Stimulated activated effector memory CD8-positive, alpha-beta T cell treated with anti-CD3 and anti-CD28 coated beads, Interleukin-12 subunit alpha, Interleukin-12 subunit beta, amount 100 ng/mL, for 72 hours (primary cell): ENCODE results near the gene SLC17A9.

Experiments
- ATAC-seq: fragments of 150-1000 bp; cut with Tn5 transposase; 2 replicates; pipeline ENCODE4 v1.10.0; 2021
- DNase-seq, 2 donors: peaks; one replicate each; pipeline ENCODE4 v3.0.0; 2021 to 2022; ENCODE audit warnings: low spot score in 2 of 2
- H3K27ac Mint-ChIP-seq: one replicate; pipeline ENCODE4 v1.8.0; 2022; ENCODE audit warnings: mild to moderate bottlenecking, mixed read lengths
- H3K36me3 Mint-ChIP-seq: one replicate; pipeline ENCODE4 v1.8.0; 2022; ENCODE audit warnings: mild to moderate bottlenecking, mixed read lengths
- H3K4me1 Mint-ChIP-seq: one replicate; pipeline ENCODE4 v1.8.0; 2022; ENCODE audit warnings: mixed read lengths
- H3K4me3 Mint-ChIP-seq: one replicate; pipeline ENCODE4 v1.8.0; 2022; ENCODE audit warnings: mild to moderate bottlenecking, mixed read lengths
- H3K9me3 Mint-ChIP-seq: one replicate; pipeline ENCODE4 v1.8.0; 2022; ENCODE audit warnings: mixed read lengths

Gene SLC17A9

GRCh38 chr20:63000036-63000435 lies 47.5 kb downstream of the SLC17A9 start:
- Mint-ChIP-seq H3K36me3 (no peaks in the 10 kb centered on the region), H3K27ac (no peak overlapping the region), H3K4me1 (peaks cover 17% of the 10 kb centered on the region), H3K4me3 (no peak overlapping the region), H3K9me3 (no peaks in the 10 kb centered on the region)
- ATAC-seq (no peak), DNase-seq (no peak)

GRCh38 chr20:63000958-63001357 lies 48.4 kb downstream of the SLC17A9 start:
- DNase-seq: no peak
- H3K4me1 Mint-ChIP-seq: peaks cover 17% of the 10 kb centered on the region
- no peak overlapping the region for H3K4me3 Mint-ChIP-seq
- H3K9me3 Mint-ChIP-seq: no peaks in the 10 kb centered on the region
- no peak for ATAC-seq
- no peak overlapping the region for H3K27ac Mint-ChIP-seq
- no peaks in the 10 kb centered on the region for H3K36me3 Mint-ChIP-seq

- Mint-ChIP-seq H3K36me3 (no peaks in the 10 kb centered on the region), H3K4me1 (peaks cover 17% of the 10 kb centered on the region), H3K9me3 (no peaks in the 10 kb centered on the region), H3K27ac (no peak overlapping the region), H3K4me3 (no peak overlapping the region)
- ATAC-seq: no peak
- no peak for DNase-seq
Measured at GRCh38 chr20:63002511-63002910, 50.0 kb downstream of the SLC17A9 start.

- Mint-ChIP-seq H3K27ac (no peak overlapping the region), H3K9me3 (no peaks in the 10 kb centered on the region), H3K4me3 (no peak overlapping the region), H3K4me1 (peaks cover 17% of the 10 kb centered on the region), H3K36me3 (no peaks in the 10 kb centered on the region)
- no peak for ATAC-seq
- DNase-seq: no peak
Measured at GRCh38 chr20:63003546-63003945, 51.0 kb downstream of the SLC17A9 start.

- DNase-seq: peak in 1 of 2 donors; percentile 58
- Mint-ChIP-seq H3K9me3 (no peaks in the 10 kb centered on the region), H3K4me3 (no peak overlapping the region), H3K27ac (no peak overlapping the region), H3K4me1 (peaks cover 23% of the 10 kb centered on the region), H3K36me3 (no peaks in the 10 kb centered on the region)
- no peak for ATAC-seq
Measured at GRCh38 chr20:63004607-63005364, 52.3 kb downstream of the SLC17A9 start.

GRCh38 chr20:63005365-63005861 lies 52.9 kb downstream of the SLC17A9 start:
- Mint-ChIP-seq H3K9me3 (no peaks in the 10 kb centered on the region), H3K4me1 (peaks cover 29% of the 10 kb centered on the region), H3K27ac (no peak overlapping the region), H3K36me3 (peaks cover 4% of the 10 kb centered on the region), H3K4me3 (peak overlapping the region; percentile 24)
- ATAC-seq: no peak
- DNase-seq: no peak

- Mint-ChIP-seq H3K9me3 (no peaks in the 10 kb centered on the region), H3K4me1 (peaks cover 31% of the 10 kb centered on the region), H3K27ac (no peak overlapping the region), H3K4me3 (peak overlapping the region; percentile 24), H3K36me3 (peaks cover 9% of the 10 kb centered on the region)
- DNase-seq: no peak
- no peak for ATAC-seq
Measured at GRCh38 chr20:63005862-63006539, 53.5 kb downstream of the SLC17A9 start.

- peak within 1 kb of the TSS; percentile 75 for H3K4me3 Mint-ChIP-seq
- peaks cover 9% of the 10 kb centered on the region for H3K36me3 Mint-ChIP-seq
- no peaks in the 10 kb centered on the region for H3K9me3 Mint-ChIP-seq
- DNase-seq: peak in 1 of 2 donors; percentile 55
- peaks cover 31% of the 10 kb centered on the region for H3K4me1 Mint-ChIP-seq
- ATAC-seq: no peak
- no peak within 1 kb of the TSS for H3K27ac Mint-ChIP-seq
Measured at GRCh38 chr20:63006540-63007359, 54.2 kb downstream of the SLC17A9 start, which contains the start of gene BHLHE23. BHLHE23 (minus strand) TSS chr20:63006964; CDS start chr20:63006774, 190 bp downstream.

GRCh38 chr20:63007360-63007645 lies 54.8 kb downstream of the SLC17A9 start:
- no peak for DNase-seq
- no peak for ATAC-seq
- H3K4me1 Mint-ChIP-seq: peaks cover 31% of the 10 kb centered on the region
- no peak overlapping the region for H3K27ac Mint-ChIP-seq
- no peaks in the 10 kb centered on the region for H3K9me3 Mint-ChIP-seq
- peaks cover 9% of the 10 kb centered on the region for H3K36me3 Mint-ChIP-seq
- no peak overlapping the region for H3K4me3 Mint-ChIP-seq

- no peak for ATAC-seq
- DNase-seq: peak in 1 of 2 donors; percentile 57
- peak overlapping the region; percentile 75 for H3K4me3 Mint-ChIP-seq
- H3K9me3 Mint-ChIP-seq: peaks cover under 1% of the 10 kb centered on the region
- peaks cover 31% of the 10 kb centered on the region for H3K4me1 Mint-ChIP-seq
- no peak overlapping the region for H3K27ac Mint-ChIP-seq
- H3K36me3 Mint-ChIP-seq: peaks cover 9% of the 10 kb centered on the region
Measured at GRCh38 chr20:63007646-63008488, 55.4 kb downstream of the SLC17A9 start.

- H3K36me3 Mint-ChIP-seq: peaks cover 9% of the 10 kb centered on the region
- ATAC-seq (peak; percentile 5), DNase-seq (no peak)
- H3K27ac Mint-ChIP-seq: no peak overlapping the region
- H3K4me3 Mint-ChIP-seq: peak overlapping the region; percentile 75
- peaks cover 5% of the 10 kb centered on the region for H3K9me3 Mint-ChIP-seq
- peaks cover 29% of the 10 kb centered on the region for H3K4me1 Mint-ChIP-seq
Measured at GRCh38 chr20:63008541-63009044, 56.1 kb downstream of the SLC17A9 start.

GRCh38 chr20:63009045-63009961 lies 56.8 kb downstream of the SLC17A9 start:
- no peak overlapping the region for H3K27ac Mint-ChIP-seq
- peak; percentile 77 for ATAC-seq
- peak; percentile 88 to 92 for DNase-seq
- H3K4me1 Mint-ChIP-seq: peaks cover 26% of the 10 kb centered on the region
- peaks cover 9% of the 10 kb centered on the region for H3K36me3 Mint-ChIP-seq
- H3K4me3 Mint-ChIP-seq: peak overlapping the region; percentile 75
- peaks cover 7% of the 10 kb centered on the region for H3K9me3 Mint-ChIP-seq

- Mint-ChIP-seq H3K4me3 (peak overlapping the region; percentile 75), H3K36me3 (peaks cover 9% of the 10 kb centered on the region), H3K4me1 (peaks cover 26% of the 10 kb centered on the region), H3K9me3 (peaks cover 7% of the 10 kb centered on the region), H3K27ac (no peak overlapping the region)
- ATAC-seq: peak; percentile 75
- DNase-seq: peak; percentile 44 to 79
Measured at GRCh38 chr20:63009988-63010769, 57.7 kb downstream of the SLC17A9 start.
